Activated naive CD8-positive, alpha-beta T cell (primary cell): ENCODE results near the gene ADCY7.

Experiments used
- H3K27ac Mint-ChIP-seq: one replicate; pipeline ENCODE4 v1.8.0; 2021; ENCODE audit warnings: mixed read lengths
- H3K27me3 Mint-ChIP-seq: one replicate; pipeline ENCODE4 v1.8.0; 2021; ENCODE audit warnings: mixed read lengths
- H3K36me3 Mint-ChIP-seq: one replicate; pipeline ENCODE4 v1.8.0; 2021; ENCODE audit warnings: mixed read lengths
- H3K4me1 Mint-ChIP-seq: one replicate; pipeline ENCODE4 v1.8.0; 2021; ENCODE audit warnings: low read depth, mixed read lengths
- H3K4me3 Mint-ChIP-seq: one replicate; pipeline ENCODE4 v1.8.0; 2021; ENCODE audit warnings: mild to moderate bottlenecking, mixed read lengths
- H3K9me3 Mint-ChIP-seq: one replicate; pipeline ENCODE4 v1.8.0; 2021; ENCODE audit warnings: low read depth, mixed read lengths

The ADCY7 gene

GRCh38 chr16:50279504-50279865, 13.1 kb downstream of the ADCY7 start:
- peak overlapping the region; percentile 19 for H3K27ac Mint-ChIP-seq

DNA sequence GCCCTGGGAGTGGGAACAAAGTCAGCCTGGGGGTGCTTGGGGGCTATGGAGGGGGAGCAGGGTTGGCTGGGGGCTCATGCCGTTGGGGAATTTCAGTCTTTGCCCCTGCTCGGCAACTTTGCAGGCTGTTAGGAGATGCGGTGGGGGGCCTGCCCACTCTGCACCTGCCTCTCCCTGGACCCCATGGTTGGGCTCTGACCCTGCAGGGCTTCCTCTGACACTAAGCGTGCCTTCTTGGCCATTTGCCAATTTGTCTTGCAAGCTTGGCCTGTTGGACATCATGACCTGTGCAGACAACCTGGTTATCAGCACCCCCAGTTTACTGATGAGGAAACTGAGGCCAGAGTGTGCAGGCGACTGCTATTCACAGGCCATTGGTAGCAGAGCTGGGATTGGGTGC, 14.6 kb downstream of the ADCY7 start:
- Mint-ChIP-seq H3K4me1 (peaks cover 91% of the 10 kb centered on the region), H3K4me3 (no peak overlapping the region), H3K27ac (no peak overlapping the region), H3K27me3 (no peaks in the 10 kb centered on the region), H3K9me3 (no peaks in the 10 kb centered on the region), H3K36me3 (no peaks in the 10 kb centered on the region)

More at GRCh38 chr16:50279504-50279865, 13.1 kb downstream of the ADCY7 start:
- Mint-ChIP-seq H3K4me1 (peaks cover 89% of the 10 kb centered on the region), H3K9me3 (no peaks in the 10 kb centered on the region), H3K36me3 (no peaks in the 10 kb centered on the region), H3K4me3 (peak overlapping the region; percentile 8), H3K27me3 (no peaks in the 10 kb centered on the region)

DNA sequence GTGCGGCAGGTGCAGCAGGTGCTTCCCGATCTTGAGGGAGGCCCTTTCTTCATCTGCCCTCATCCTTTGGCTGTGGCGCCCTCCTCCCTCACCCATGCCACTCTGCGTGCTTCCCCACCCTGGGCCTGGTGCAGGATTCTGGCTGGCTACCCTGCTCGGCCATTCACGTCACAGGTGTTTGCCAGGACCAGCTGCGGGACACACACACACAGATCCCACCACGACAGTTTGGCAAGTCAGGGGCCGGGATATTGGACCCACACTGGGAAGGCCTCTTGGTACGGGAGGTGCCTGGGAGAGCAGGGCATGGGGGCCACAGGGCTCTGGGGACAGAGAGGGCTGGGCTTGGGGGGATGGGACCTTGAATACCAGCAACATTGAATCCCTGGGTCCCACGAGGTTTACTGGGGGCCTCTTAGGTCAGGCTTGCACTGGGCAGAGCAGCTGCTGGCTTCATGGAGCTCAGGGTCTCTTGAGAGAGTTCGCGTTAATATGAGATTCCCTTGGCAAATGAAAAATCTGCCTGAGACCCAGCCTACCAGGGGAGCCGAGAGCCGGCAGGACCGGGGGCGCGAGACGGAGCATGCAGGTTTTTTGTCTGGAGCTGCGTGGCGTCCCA, 15.1 kb downstream of the ADCY7 start:
- H3K27me3 Mint-ChIP-seq = no peaks in the 10 kb centered on the region
- H3K27ac Mint-ChIP-seq = no peak overlapping the region
- no peaks in the 10 kb centered on the region for H3K9me3 Mint-ChIP-seq
- peaks cover 2% of the 10 kb centered on the region for H3K36me3 Mint-ChIP-seq
- H3K4me3 Mint-ChIP-seq = peak overlapping the region; percentile 74
- H3K4me1 Mint-ChIP-seq = peaks cover 87% of the 10 kb centered on the region

DNA sequence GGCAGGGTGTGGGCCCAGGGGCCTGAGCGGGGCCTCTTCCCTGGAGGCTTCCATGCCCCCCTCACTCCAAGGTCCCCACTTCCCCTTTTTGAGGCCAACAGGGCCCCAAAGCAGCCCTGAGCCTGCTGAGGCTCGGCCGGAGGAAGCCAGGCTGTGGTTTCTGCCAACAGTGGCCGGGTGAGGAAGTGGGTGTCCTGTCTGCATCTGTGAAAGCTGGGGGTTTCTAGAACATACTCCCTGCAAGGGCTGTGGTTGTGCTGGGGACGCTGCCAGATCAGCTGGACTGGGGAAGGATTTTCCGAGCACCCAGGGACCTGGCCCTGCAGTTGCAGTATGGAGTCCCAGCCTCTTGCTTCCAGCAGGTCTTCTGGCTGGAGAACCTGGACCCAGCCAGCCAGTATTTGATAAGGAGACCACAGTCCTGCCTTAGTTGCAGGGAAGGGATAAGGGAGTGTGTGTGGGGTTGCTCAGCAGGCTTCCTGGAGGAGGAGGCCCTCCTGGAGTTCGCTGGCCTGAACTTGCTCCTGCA, 15.7 kb downstream of the ADCY7 start:
- peak overlapping the region; percentile 77 for H3K27ac Mint-ChIP-seq
- H3K36me3 Mint-ChIP-seq = peaks cover 3% of the 10 kb centered on the region
- H3K9me3 Mint-ChIP-seq = no peaks in the 10 kb centered on the region
- peak overlapping the region; percentile 74 for H3K4me3 Mint-ChIP-seq
- H3K27me3 Mint-ChIP-seq = no peaks in the 10 kb centered on the region
- peaks cover 83% of the 10 kb centered on the region for H3K4me1 Mint-ChIP-seq

DNA sequence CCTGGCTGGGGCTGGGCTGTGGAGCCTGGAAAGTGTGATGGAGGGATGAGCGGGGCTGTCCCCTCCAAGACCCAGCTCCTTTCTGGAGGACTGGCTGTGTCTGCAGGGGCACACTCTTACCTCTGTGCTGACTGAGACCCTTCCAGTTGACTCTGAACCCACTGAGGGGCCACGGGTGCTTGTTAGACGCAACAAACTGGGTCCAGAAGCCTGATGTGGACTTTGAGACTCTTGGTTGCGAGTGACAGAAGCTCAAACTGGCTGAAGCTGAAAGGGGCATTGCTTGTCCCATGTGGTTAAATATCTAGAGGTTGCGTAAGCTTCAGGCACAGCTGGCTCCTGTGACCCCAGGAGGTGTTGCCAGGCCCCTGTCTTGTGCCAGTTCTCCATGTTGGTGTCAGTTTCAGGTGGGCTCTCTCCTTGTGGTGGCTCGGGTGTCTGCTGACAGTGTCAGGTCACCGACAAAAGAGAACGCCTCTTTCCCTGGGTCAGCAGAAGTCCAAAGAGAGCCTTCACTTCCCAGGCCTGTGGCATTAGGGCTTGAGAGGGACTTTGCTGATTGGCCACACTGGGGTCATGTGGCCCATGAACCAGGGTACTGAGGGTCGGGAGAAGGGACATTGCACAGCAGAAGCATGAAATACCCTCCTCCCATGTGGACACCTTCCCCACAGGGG, 16.7 kb downstream of the ADCY7 start:
- Mint-ChIP-seq H3K36me3 (peaks cover 3% of the 10 kb centered on the region), H3K27me3 (no peaks in the 10 kb centered on the region), H3K9me3 (no peaks in the 10 kb centered on the region), H3K27ac (peak overlapping the region; percentile 77), H3K4me1 (peaks cover 76% of the 10 kb centered on the region), H3K4me3 (peak overlapping the region; percentile 74)

DNA sequence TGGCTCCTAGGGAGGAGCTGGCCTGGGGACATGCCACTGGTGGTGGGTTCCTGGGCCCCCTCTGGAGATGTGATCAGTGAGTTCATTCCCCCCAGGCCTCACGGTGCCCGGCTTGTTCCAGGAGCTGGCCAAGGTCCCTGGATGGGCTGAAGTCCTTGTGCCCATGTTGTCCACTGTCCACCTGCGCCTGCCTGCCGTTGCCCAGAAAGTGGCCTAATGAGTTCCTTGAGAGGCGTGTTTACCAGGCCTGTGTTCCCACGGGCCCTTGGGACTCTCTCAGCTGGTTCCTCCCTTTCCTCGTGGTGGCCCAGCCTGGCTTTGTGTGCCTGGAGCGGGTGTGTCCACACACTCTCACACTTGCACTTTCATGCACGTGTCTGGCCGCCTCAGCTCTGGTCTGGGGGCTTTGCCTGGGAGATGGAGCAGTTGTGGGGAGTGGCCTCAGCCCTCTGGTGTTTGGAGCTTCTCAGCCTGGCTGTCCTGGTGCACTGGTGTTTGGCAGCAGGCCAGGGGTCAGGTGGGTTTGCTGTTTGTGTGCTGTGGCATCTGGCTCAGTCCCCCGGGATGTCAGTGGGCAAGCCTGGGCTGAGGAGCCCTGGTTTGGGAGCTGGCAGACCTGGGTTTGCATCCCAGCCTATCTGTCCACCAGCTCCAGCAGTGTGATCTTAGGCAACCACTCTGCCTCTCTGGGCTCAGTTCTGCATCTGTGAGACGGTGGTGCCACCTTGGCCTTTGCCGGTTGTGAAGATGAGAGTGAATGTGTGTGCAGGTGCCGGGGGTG, 18.0 kb downstream of the ADCY7 start:
- H3K4me3 Mint-ChIP-seq = peak overlapping the region; percentile 42

DNA sequence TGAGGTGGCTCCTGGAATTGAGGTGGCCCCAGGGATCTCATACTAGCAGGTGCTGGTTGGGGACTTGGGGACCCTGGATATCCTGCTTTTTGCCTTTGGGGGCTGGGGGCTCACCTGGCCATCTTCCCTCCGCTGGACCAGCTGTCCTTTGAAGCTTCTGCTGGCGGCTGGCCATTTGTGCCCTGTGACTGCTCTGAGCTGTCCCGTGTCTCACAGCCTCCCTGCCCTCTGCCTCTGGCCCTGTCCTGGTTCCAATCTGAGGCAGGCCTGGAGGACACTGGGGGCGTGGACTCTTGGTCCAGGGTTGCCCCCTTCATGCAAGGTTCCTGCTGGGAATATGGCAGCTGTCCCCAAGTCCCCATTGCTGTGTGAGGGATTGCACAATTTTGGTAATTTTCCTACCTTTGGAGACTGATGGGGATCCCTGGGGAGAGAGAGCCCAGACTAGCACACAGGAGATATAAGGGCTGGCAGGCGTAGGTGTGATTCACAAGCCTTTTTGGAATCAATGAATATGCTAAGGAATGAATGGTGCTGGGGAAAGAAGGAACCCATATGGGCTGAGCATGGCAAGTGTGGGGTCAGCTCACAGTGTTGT, 19.2 kb downstream of the ADCY7 start:
- H3K36me3 Mint-ChIP-seq = peaks cover 3% of the 10 kb centered on the region
- no peaks in the 10 kb centered on the region for H3K9me3 Mint-ChIP-seq
- H3K27ac Mint-ChIP-seq = peak overlapping the region; percentile 68

More for the DNA sequence above, 18.0 kb downstream of the ADCY7 start:
- H3K27ac Mint-ChIP-seq = peak overlapping the region; percentile 80
- no peaks in the 10 kb centered on the region for H3K27me3 Mint-ChIP-seq
- no peaks in the 10 kb centered on the region for H3K9me3 Mint-ChIP-seq
- peaks cover 3% of the 10 kb centered on the region for H3K36me3 Mint-ChIP-seq
- H3K4me1 Mint-ChIP-seq = peaks cover 68% of the 10 kb centered on the region

GRCh38 chr16:50286681-50287080, 20.3 kb downstream of the ADCY7 start:
- Mint-ChIP-seq H3K36me3 (peaks cover 3% of the 10 kb centered on the region), H3K27ac (peak overlapping the region; percentile 22), H3K27me3 (no peaks in the 10 kb centered on the region), H3K9me3 (no peaks in the 10 kb centered on the region), H3K4me1 (peaks cover 47% of the 10 kb centered on the region), H3K4me3 (no peak overlapping the region)

More for the DNA sequence above, 19.2 kb downstream of the ADCY7 start:
- H3K4me1 Mint-ChIP-seq = peaks cover 56% of the 10 kb centered on the region
- H3K4me3 Mint-ChIP-seq = no peak overlapping the region
- no peaks in the 10 kb centered on the region for H3K27me3 Mint-ChIP-seq

DNA sequence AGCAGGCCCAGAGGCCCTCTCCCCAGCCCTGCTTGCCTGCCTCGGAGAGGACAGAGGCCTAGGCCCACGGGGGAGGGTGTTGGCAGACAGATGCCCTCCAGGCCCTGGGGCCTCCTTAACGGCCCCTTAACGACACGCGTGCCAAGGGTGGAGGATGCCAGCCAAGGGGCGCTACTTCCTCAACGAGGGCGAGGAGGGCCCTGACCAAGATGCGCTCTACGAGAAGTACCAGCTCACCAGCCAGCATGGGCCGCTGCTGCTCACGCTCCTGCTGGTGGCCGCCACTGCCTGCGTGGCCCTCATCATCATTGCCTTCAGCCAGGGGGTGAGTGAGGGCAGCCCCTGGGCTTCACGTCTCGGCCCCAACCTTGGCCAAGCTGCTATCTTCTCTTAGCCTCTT, 21.7 kb downstream of the ADCY7 start:
- H3K27me3 Mint-ChIP-seq = no peaks in the 10 kb centered on the region
- no peak overlapping the region for H3K4me3 Mint-ChIP-seq
- H3K27ac Mint-ChIP-seq = no peak overlapping the region
- no peaks in the 10 kb centered on the region for H3K9me3 Mint-ChIP-seq
- H3K4me1 Mint-ChIP-seq = peaks cover 35% of the 10 kb centered on the region
- H3K36me3 Mint-ChIP-seq = peaks cover 3% of the 10 kb centered on the region

GRCh38 chr16:50288920-50289319, 22.6 kb downstream of the ADCY7 start:
- no peaks in the 10 kb centered on the region for H3K9me3 Mint-ChIP-seq
- no peak overlapping the region for H3K27ac Mint-ChIP-seq
- no peak overlapping the region for H3K4me3 Mint-ChIP-seq
- peaks cover 27% of the 10 kb centered on the region for H3K4me1 Mint-ChIP-seq
- no peaks in the 10 kb centered on the region for H3K27me3 Mint-ChIP-seq
- H3K36me3 Mint-ChIP-seq = peaks cover 3% of the 10 kb centered on the region

- Mint-ChIP-seq H3K27ac (no peak overlapping the region), H3K36me3 (peaks cover 3% of the 10 kb centered on the region), H3K4me1 (peaks cover 17% of the 10 kb centered on the region), H3K4me3 (no peak overlapping the region), H3K27me3 (no peaks in the 10 kb centered on the region), H3K9me3 (no peaks in the 10 kb centered on the region)
Observed at GRCh38 chr16:50289950-50290764, 23.8 kb downstream of the ADCY7 start.

GRCh38 chr16:50290856-50291255, 24.5 kb downstream of the ADCY7 start:
- Mint-ChIP-seq H3K27me3 (no peaks in the 10 kb centered on the region), H3K4me3 (no peak overlapping the region), H3K27ac (no peak overlapping the region), H3K36me3 (peaks cover 3% of the 10 kb centered on the region), H3K9me3 (no peaks in the 10 kb centered on the region), H3K4me1 (peaks cover 16% of the 10 kb centered on the region)

GRCh38 chr16:50291719-50292565, 25.6 kb downstream of the ADCY7 start:
- Mint-ChIP-seq H3K9me3 (no peaks in the 10 kb centered on the region), H3K4me3 (no peak overlapping the region), H3K27me3 (no peaks in the 10 kb centered on the region), H3K36me3 (no peaks in the 10 kb centered on the region), H3K4me1 (peaks cover 14% of the 10 kb centered on the region), H3K27ac (peak overlapping the region; percentile 58)
